ENCODE measurements around the gene TCF7.

TCF7 gene

DNA sequence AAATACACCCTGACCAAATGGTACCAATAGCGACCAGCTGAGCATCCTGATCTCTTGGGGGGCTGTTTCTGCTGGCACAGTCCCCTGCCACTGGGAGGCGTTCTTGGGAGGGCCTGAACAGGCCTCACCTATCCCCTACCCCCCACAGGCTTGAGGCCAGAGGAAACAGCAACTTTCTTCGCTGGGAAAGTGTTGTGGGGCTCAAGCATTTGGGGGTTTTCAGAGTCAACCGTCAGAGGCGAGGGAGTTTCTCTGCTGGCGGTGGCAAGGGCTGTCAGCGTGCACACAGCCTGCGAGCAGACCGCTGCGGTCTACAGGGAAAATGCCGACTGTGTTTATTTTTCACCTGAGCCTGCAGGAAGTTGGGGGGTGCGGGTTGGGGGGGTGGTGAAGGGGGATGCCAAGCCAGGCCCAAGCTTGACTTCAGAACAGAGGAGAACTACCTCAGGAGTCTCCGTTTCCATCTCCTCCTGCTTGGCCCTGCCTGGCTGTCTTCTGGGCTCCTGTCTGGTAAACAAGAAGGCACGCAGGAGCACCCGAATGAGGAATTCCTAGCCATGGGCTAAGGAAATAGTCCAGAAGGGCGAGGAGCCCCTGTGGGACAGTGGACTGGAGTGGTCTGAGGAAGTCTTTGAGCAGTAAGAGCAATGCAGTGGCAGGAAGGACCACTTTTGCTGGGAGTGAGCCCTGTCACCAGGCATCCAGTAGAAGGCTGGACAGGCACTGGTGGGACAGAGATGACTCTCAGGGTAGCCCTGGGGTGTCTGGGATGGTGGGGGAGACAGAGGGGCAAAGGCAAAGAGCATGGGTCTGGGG lies 18.1 kb downstream of the TCF7 start:
- DNase-seq = no peak

DNA sequence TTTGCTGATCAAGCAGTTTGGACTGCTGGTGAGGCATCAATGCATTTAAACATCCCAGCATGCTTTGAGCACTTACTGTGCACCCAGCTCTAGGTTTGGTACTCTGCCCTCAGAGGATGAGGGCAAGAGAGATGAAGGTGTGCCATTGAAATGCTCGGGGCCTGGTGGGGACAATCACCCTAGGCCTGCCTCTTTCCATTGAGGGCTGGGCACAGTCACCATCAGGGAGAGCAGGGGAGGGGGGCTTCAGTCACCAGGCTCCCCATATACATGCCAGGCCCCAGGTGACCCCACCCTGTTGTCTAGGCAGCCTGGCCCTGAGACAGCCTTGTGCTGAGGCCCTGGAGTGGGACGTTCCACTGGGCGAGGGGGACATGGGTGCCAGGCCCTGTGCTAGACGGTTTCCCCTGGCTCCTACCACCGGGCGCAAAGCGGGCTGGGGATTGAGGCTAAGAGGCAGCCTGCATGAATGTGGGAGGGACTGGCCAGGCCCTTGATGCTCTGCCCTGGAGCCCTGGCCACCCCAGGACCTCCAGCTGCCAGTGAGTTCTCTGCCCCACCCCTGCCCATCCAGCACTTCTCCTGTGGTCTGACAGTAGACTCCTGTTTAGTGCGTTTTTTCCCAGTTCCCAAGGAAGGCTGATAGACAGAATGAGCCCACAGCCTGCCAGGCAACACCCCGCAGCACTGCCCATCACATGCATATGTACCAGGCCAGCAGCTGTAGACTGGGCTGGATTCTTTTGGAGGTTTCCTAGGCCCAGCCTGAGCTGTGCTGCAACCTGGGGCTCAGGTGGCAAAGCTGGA lies 18.9 kb downstream of the TCF7 start:
- DNase-seq = no peak

DNA sequence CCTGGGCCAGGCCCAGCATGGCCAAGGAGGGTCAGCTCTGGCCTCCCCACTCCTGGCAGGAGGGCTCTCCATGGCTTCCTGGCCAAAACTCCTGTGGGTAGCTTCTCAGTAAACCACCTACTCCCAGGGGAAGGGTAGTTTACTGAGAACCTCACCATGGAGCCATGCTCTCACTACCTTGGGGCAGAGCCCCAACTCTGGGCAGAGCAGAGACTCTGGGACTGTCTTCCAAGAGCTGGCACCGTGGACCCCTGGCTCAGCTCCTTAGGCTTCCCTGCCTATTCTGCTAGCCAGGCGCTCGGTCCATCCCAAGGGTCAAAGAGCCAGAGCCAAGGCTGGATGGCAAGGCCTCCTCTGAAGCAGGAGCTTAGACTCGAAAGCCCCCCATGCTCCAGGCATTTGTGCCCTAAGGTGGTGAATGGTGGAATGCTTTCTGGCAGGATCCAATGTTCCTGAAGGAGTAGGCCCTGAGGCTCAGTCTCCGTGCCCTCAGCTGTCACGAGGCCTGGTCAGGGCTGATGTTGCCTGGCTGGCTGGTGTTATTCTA lies 19.6 kb downstream of the TCF7 start:
- DNase-seq = no peak

DNA sequence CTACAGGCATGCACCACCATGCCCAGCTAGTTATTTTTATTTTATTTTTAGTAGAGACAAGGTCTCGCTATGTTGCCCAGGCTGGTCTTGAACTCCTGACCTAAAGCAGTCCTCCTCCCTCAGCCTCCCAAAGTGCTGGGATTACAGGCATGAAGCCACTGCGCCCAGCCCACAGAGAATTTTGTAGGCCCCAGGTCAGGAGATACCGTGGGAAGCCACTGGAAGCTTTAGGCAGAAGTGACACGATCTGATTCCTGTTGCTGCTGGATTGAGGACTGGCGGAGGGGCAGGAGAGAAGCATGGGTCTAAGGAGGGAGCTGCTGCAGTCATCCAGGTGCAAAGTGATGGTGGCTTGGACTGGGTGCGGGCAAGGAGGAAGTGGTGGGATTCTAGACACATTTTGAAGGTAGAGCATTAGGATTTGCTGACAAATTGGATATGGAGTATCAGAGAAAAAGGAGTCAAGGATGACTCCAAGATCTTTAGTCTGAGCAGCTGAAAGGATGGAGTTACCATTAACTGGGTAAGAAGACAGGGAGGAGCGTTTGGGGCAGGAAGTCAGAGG lies 20.7 kb downstream of the TCF7 start:
- no peak for DNase-seq

DNA sequence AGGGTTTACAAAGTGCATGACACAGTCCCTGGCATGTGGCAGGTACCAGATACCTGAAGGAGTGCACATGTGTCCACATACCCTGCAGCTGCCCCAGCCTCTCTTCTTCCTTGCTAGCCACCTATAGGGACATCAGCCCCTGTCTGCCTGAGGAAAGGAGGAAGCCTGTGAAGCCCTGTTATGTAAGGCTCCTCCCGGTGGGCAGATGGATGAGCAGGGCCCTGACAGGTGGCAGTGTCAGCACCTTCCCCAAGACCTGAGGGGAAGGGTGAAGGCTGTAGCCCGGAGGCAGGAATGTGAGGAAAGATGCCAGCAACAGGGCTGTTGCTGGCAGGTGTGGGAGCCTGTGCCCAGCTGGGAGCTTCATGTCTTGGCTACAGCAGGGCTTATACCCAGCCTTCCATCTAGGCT lies 21.7 kb downstream of the TCF7 start:
- DNase-seq = no peak

DNA sequence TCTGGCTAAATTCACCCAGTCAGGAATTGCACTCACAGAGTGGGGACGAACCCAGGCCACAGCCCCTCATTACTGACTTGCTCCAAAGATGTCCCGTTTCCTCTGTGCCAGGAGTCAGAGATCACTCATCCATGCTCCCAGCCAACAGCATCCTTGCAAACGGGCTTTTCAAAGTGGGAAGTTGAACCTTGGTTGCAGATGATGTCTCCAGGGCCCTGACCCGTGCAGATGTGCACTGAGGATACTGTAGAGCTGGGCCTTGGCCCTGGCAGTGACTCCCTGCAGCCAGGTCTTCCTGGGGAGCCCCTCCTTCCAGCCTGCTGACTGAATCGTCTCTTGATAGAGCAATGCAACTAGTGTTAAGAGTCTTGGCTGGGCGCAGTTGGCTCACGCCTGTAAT lies 22.3 kb downstream of the TCF7 start:
- no peak for DNase-seq

DNA sequence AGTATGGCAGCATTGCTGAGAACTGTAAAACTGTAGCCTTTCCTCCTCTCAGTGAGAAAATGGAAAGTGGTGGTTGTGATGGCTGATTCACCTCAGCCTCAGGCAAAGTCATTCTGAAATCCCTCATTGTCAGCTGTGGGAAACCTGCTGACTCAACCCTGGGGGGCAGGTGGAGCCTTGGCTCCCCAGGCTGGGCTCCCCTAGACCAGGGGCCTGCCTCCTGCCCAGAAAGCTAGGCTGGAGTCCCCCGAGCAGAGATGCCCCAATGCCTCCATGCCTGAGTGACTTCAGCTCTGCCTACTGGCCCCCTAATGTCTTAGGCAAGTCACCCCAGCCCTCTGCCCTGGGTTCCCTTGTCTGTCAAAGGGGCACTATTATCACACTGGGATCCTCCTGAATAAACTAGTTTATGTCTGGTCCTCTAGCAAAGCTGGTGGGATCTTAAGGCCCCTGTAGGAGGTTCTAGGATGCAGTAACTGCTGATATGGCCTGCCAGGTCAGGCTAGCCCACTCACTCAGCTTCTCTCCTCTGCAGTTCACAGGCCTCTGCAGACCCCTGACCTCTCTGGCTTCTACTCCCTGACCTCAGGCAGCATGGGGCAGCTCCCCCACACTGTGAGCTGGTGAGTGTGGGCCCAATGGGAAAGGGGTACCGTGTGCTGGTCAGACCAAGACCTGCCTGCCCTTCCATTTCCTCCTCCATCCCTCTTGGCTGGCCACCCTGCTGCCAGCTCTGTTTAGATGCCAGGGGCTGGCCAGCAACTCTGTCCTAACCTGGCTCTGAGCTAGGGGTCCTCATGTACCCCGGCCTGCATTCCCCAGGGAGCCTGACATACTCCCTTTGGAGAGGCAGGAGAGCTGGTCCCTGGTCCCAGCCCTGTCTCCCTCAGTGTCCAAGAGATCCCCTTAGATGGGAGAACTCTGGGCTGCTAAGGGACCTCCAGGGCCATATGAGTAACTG lies 24.2 kb downstream of the TCF7 start:
- DNase-seq = no peak

DNA sequence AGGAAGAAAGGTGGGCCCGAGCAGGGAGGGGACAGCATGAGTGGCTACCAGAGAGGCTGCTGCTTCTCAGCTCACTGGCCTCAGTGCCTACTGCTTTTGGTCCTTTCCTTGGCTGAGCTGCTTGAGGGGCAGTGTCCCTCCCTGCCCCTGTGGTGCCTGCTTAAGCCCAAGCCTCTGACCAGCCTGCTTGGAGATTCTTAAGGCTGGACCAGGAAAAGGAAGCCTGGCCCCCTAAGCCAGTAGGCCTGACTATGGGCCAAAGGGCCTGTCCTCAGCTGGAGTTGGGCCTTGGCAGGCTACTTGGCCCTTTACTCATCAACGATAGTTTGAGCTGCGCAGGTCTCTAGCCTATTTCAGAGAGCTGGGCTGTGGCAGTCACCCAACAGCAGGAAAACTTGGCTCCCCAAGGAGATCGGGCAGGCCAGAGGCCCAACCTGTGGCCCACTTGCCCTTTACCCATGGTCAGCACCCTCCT lies 24.9 kb downstream of the TCF7 start:
- no peak for DNase-seq

DNA sequence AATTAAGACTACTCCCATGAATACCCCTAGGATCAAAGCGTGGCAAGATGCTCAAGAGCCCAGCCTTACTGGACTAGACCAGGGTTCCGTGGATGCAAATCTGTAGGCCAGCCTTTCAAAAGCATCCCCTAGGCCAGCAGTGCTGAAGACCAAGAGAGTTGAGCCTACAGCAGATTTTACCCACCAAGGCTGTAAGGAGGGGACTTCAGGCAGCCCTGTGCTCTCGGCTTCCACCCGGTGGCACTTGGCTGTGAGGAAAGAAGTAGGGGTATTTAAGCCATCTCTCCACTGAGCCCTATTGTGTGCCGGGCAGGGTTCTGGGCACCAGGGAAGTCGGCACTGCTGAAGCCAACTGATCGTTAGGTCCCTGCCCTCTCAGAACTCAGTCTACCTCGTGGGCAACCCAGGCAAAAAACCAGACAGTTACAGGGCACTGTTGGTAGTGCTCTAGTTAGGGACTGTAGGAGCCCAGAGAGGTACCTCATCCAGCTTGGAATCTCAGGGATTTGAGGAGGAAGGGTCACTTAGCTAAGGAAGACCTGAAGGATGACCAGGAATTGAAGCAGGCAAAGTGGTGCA lies 25.5 kb downstream of the TCF7 start:
- DNase-seq = no peak

DNA sequence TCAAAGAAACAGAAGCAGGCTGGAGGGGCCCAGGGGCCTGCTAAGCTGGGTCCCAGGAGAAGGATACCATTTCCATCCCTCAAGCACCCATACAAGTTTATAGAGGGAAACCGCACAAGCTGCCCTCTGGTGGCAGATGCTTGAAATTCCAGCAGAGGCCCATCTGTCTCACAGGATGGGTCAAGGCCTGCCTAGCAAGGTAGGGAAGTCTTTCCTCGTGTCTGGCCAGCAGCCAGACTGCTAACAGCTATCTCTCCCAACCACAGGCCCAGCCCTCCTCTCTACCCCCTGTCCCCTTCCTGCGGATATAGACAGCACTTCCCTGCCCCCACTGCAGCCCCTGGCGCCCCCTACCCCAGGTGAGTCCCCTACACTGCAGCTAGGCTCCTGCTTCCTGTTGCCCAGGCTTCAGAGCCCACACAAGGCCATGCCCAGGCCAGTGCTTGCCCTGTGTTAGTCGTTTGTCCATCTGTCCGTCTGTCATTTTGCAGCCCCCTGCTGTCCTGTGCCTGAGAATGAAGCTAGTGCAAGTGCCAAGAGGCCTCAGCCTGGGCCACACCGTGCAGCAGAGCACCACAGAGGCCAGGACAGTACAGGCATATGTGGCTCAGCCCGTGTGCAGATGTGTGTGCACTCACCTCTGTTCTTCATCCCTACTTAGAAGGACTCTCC lies 26.2 kb downstream of the TCF7 start:
- peak; percentile 64 for DNase-seq

DNA sequence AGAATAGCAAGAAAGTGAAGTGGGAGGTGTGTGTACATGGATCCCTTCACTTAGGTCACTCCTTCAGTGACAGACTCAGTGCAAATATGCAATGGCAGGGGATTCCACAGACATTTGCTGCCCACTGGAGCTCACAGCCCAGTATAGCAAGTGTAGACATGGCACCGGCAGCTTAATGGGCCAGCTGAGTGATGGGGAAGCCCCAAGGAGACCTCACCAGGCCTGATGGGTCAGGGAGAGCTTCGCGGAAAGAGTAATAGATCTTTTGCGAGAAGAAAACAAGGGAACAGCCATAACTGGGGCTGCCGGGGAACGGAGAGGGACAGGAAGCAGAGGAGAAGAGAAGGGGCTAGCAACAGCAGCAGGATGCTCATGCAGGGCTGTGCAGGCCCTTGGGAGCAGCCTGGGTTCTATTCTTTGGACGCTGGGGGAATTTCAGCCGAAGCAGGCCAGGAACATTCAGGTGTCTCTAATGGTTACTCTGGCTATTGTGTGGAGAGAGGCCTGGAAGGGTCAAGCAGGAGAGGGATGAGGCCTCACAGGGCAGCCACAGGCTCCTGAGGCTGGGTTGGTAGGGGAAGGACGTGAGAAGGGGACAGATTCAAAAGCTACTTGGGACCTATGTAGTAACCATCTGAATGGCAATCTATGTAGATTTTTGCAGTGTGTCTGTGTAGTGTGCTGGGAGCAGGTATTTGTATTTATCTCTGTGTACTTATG lies 27.0 kb downstream of the TCF7 start:
- DNase-seq = no peak

DNA sequence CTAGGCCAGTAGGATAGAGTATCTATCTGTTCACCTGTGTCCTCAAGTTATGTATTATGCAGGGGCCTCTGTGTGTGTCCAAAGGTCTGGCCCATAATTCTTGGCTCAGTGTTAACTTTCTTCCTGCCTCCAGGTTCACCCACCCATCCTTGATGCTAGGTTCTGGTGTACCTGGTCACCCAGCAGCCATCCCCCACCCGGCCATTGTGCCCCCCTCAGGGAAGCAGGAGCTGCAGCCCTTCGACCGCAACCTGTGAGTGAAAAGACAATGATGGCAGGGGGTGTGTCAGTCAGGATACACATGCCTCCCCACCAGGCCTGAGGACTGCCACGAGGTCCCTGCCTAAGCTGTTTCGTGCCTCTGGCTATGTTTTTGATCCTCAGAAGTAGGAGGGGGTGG lies 27.6 kb downstream of the TCF7 start:
- no peak for DNase-seq

DNA sequence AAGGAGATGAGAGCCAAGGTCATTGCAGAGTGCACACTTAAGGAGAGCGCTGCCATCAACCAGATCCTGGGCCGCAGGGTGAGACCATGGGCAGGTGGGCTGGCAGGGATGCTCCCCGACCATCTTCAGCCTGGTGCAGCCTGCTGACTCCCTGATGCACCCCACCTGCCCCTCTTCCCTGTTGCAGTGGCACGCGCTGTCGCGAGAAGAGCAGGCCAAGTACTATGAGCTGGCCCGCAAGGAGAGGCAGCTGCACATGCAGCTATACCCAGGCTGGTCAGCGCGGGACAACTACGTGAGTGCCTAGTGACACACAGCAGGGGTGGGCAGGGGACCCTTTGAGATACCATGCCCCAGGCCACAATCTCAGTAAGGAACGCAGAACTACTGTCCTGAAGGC lies 28.3 kb downstream of the TCF7 start:
- no peak for DNase-seq

DNA sequence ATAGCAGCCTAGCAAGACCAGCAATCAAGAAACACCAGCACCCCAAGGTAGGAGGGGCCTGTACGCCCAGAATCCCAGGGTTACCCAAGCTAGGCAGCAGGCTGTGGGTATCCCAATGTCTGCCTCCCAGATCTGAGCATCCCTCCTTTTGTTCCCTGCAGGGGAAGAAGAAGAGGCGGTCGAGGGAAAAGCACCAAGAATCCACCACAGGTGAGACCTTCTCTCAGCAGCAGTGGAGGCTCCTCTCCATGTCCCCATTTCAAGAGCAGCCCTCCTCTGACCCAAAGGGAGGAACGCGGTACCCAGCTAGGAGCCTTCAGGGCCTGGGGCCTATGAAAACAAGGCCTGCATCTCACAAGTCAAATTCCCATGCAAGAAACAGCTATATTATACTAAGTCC lies 28.9 kb downstream of the TCF7 start:
- DNase-seq = no peak

DNA sequence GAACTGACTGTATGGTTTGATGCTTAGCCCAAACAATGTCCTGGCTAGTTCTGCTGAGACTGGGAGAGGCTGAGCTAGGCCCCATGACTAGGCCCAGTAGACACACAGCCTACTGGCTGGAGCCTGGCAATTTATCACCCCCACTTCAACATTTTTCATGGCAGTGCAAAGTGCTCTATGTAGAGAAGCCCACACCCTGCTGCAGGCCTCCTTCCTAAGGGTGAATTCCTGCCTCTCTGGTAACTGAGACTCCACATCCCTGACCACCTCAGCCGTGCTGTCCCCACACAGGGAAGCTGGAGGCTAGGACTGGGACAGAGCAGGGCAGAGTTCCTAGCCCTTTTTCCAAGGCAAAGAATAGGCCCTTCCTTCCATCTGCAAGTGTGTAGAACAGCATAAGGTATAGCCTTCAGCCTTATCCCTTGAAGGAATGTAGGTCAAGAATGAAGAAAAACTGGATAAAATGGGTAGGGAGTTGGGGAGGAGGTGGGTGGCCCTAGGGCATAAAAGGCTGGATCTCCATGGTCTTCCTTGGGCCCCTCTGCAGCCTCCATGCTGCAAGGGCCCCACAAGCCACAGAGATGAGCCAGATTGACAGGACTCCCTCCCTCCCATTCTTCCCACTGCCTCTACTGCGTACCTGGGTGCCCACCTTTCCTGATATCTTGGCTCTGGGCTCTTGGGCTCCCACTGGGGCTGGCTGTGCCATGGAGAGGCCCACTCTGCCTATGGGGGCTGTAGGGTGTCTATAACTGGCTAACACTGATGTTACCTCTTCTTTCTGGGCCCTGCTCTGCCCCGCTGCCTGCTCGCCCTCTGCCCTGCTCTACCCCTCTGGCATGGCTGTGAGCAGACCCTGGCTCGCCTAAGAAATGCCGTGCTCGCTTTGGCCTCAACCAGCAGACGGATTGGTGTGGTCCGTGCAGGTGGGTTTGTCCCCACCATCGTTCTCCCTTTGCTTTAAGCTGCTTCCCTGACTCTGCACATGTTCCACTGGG lies 29.8 kb downstream of the TCF7 start:
- DNase-seq = no peak

DNA sequence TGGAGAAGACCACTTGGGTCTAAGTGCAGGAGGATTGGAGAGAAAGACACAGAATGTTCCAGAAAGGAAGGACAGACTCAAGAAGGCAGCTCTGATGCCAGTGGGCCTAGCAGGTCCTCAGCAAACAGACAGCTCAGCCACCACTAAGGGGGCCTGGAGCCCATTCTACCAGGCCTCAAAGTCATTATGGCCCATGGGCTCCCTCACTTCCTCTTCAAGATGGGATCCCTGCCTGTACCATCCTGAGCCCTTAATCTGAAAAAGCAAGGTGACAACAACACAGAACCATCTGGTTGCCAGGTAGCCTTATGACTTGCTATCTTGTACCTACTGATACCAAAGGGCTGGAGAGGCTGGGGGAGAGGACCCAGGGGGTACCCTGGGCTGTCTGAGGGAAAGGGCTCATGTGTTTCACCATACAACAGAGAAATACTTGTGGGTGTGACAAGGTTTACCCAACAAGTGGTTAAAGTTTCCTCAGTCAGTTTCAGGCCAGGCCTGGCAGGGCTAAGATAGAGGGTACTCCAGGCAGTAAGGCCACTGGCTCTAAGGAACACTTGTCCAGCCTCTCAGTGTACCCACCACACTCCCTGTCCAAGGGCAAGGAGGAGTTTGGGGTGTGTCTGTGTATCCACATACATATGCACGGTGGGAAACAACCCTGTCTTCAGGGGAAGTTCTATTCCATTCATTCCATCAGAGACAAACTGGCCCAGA lies 30.7 kb downstream of the TCF7 start:
- DNase-seq = no peak

DNA sequence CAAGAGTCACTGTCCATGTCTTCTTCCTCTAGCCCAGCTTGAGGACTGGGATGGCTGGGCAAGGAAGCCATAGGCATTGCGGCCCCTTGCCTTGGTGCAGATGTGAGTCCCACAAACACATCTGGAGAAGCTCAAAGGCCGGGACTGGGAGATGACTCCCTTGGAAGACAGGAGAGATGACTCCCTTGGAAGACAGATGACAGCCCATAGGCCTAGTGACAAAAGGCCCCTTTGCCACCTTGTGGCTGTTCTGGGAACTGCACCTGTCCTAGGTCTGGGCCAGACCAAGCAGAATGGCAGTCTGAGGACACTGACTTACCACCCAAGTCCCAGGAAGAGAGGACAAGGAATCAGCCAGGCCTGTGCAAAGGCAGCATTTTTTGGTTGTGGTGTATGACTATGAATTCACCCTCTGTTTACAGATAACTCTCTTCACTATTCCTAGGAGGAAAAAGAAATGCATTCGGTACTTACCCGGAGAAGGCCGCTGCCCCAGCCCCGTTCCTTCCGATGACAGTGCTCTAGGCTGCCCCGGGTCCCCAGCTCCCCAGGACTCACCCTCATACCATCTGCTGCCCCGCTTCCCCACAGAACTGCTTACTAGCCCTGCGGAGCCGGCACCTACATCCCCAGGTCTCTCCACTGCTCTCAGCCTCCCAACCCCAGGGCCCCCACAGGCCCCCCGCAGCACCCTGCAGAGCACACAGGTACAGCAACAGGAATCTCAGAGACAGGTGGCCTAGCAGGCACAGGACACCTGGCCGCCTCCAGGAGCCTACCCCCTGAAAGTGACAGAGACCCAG lies 31.5 kb downstream of the TCF7 start:
- peak; percentile 81 for DNase-seq
